ENCODE data around the gene RAB29. TPM values are rescaled to one million over a fixed set of nuclear protein-coding genes. Genes with fewer than 3 reads are reported as not detected.
A peak's percentile ranks its signal among the peaks of the same experiment; 100 is the strongest.

The RAB29 gene
- total and polyA plus RNA-seq, 9 of the 15 experiments (the other 6 are each of a cell fraction or from before 2014, with no cell fraction given), result 6.3 to 17.6 (median 8.0) TPM

- no peak for TF ChIP-seq THRA (IDR thresholded peaks at IDR 0.05)
- no peak for TF ChIP-seq ATF1 (CRISPR knock-in tag; IDR thresholded peaks at IDR 0.05)
- peak; percentile 52 for TF ChIP-seq ATF1 (tag; IDR thresholded peaks at IDR 0.05)
- peak; percentile 37; the same call in 1 of the 2 replicates for TF ChIP-seq ATF4 (CRISPR knock-in tag; IDR thresholded peaks at IDR 0.05)
- TF ChIP-seq ZNF518B (CRISPR knock-in tag; IDR thresholded peaks at IDR 0.05), result no peak
- TF ChIP-seq ZNF197 (CRISPR knock-in tag; IDR thresholded peaks at IDR 0.05; ENCODE audit: low read depth), result 0 out of 2 replicates have a peak, but pooled peaks have one; percentile 40
- TF ChIP-seq ZBTB2 (IDR thresholded peaks at IDR 0.05), result 0 out of 2 replicates have a peak, but pooled peaks have one; percentile 9
- TF ChIP-seq OTX1 (CRISPR knock-in tag; IDR thresholded peaks at IDR 0.05), result peak; percentile 90; the same call in 1 of the 2 replicates
- no peak for TF ChIP-seq CEBPG (CRISPR knock-in tag; IDR thresholded peaks at IDR 0.05)
- no peak for TF ChIP-seq CEBPG (tag; conservative IDR thresholded peaks at IDR 0.05 in 1 of 2, IDR thresholded peaks at IDR 0.05 in 1 of 2)
- TF ChIP-seq POU5F1 (IDR thresholded peaks at IDR 0.05; ENCODE audit: borderline replicate concordance, low read depth, low read length, partially characterized antibody), result no peak
- peak; percentile 81 for TF ChIP-seq CHD1 (IDR thresholded peaks at IDR 0.05; ENCODE audit: low read length)
- no peak for TF ChIP-seq GTF2A2 (tag; IDR thresholded peaks at IDR 0.05)
- TF ChIP-seq KLF10 (CRISPR knock-in tag; IDR thresholded peaks at IDR 0.05), result no peak
- peak; percentile 36 for TF ChIP-seq RBM39 (optimal IDR thresholded peaks at IDR 0.05; ENCODE audit: low read depth, low read length)
- TF ChIP-seq PRPF4 (IDR thresholded peaks at IDR 0.05; ENCODE audit: insufficient read depth, low read depth, low read length, poor library complexity, severe bottlenecking), result peak; percentile 92
- no peak for TF ChIP-seq ZNF280A (IDR thresholded peaks at IDR 0.05; ENCODE audit: low read depth, partially characterized antibody)
- peak; percentile 79 for TF ChIP-seq PCBP1 (IDR thresholded peaks at IDR 0.05; ENCODE audit: low read depth, low read length, poor library complexity, severe bottlenecking)
These were observed 25.8 kb downstream of the RAB29 start (continued) for GRCh38 chr1:205749234-205750137.

Data from K562 (cell line).